T-helper 2 cell treated with Interferon-gamma antibody and Interleukin-4, amounts not matched to agents 100 ng/mL and 5 ng/mL, for 36 hours (primary cell): ENCODE data around the gene STARD3NL. TPM values are rescaled to one million over a fixed set of nuclear protein-coding genes. Genes with fewer than 3 reads are reported as not detected.
"Not testable (repeated sequence)": the region's sequence is repeated elsewhere in the genome, so short reads cannot be mapped to it uniquely, and the experiment has no call there.

Experiments used
- intact Hi-C: fragments of 100-400 bp; cut with micrococcal nuclease; formaldehyde crosslinking; loops from one replicate; pipeline ENCODE4 v1.15.1; 2023
- total RNA-seq: library from RNA; stranded (reverse); gene quantifications from 2 replicates; pipeline ENCODE4 v1.2.3, GENCODE V29; 2022

Gene STARD3NL
- total RNA-seq, 1 donor from 2014 or later = 30.4 TPM

- intact Hi-C loops = not testable (repeated sequence)
Observed at GRCh38 chr7:38262026-38262425, 84.0 kb downstream of the STARD3NL start.

DNA sequence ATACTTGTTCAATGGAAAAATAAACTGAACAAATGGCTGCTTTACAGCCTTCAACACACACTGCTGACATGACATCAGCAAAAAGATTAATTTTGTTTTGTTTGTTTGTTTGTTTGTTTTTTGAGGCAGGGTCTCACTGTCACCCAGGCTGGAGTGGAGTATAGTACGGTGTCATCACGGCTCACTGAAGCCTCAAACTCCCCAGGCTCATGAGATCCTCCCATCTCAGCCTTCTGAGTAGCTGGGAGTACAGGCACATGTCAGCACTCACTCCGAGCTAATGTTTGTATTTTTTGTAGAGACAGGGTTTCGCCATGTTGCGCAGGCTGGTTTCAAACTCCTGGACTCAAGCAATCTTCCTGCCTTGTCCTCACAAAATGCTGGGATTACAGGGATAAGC lies 84.5 kb downstream of the STARD3NL start:
- intact Hi-C loops = no loop called here

DNA sequence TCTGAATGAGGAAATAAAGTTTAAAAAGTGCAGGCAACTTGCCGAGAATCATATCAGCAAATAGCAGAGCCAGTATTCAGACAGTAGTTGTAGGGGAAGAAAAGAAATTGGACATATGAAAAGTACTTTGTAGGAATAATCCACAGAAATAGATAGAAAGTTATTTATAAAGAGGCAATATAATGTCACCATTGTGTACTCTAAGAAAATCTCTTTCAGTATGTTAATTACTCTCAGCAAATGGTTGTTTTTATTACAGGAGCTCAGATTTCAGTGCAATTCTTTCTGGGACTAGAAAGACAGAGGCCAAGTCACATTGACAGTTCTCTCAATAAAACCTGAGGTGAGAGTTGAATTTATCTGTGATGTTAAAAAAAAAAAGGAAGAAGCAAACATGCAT lies 85.2 kb downstream of the STARD3NL start:
- intact Hi-C loops = not testable (repeated sequence)

DNA sequence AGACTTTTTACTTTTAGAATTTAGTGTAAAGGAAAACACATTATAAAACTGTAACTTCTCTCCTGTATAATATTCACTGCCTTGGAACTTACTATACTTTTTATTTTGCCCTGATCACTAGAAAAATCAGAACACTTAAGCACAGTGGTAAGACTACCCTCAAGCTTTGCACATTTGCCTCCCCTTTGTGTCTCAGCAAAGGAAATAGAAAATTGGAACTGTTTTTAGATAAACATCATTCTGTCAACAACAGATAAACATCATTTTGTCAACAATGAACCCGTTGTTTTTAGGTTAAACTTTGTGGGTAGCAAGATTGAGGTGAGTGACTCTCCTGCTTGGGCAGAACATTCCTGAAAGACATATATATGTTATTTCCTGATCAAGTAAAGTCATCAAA lies 86.6 kb downstream of the STARD3NL start:
- intact Hi-C loops = not testable (repeated sequence)

- intact Hi-C loops = not testable (repeated sequence)
Observed at GRCh38 chr7:38265958-38266357, 87.9 kb downstream of the STARD3NL start.

DNA sequence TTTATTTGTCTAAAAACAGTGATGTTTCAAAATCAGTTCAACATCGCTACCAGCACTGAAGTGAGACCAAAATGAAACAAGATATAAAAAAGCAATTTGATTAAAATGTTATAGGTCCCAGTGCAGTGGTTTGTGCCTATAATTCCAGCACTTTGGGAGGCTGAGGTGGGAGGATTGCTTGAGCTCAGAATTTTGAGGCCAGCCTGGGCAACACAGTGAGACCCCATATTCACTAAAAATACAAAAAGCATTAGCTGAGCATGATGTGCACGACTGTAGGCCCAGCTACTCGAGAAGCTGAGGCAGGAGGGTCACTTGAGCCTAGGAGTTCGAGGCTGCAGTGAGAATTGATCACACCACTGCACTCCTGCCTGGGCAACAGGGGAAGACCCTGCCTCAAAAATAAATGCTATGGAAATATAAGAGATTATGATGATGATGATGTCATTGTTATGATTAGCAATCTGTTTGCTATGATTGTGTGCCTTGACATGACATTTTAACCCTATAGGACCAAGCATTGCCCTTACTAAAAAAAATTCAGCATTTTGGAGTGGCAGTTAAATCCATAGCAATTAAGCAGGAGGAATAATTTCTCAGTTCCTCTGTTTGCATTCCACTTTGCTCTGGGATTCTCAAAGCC lies 91.8 kb downstream of the STARD3NL start:
- intact Hi-C loops = not testable (repeated sequence)

DNA sequence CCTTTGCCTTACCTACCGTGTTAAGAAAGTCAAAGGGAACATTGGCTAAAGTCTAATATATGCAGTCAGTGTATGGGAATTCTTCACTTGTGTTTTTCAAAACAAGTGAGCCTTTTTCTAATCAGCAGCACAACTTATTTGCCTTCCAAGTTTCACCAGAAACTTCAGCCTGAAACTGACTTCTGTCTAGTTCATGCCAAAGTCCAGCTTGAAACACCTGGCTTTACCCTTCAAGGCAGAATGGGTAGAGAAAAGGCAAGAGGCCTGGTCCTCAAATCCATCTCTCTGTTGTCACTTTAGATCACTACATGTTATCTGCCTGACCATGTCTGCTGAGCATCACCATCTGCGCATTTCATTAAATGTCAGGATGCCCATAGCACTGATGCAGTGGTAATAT lies 92.4 kb downstream of the STARD3NL start:
- intact Hi-C loops = not testable (repeated sequence)

DNA sequence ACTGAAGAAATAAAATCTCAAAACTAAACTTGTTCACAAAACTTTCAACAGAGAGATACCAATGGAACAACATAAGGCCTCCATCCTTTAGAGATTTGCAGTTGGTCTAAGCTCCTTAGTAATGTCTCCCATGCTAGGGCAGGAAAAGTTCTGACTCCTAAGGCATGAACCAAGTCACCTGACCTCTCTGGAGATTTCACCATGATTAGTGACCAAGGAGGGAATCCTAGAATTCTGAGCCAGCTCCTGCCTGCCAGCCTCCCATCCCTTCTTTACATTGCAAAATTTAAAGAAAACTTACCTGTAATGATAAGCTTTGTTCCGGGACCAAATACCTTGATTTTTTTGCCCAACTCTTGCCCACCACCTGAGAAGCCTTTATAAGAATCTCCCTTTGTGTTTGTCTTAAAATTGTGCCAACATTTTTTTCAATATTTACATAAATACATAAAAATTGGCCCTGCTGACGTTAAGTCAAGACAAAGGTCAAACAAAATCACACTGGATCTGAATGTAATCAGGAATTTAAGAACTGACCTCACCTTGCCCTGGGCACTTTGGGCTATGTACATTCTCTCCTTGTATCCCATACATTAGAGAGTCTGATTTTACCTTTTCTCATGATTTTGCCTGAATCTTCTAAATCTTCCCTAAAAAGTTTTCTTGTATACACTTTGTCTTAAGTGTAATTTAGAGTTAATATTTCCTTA lies 95.4 kb downstream of the STARD3NL start, which contains the start of gene TARP:
Gene TARP (minus strand): TSS at position 351 of the 710 bp plus-strand sequence.
- intact Hi-C loops = no loop called here

DNA sequence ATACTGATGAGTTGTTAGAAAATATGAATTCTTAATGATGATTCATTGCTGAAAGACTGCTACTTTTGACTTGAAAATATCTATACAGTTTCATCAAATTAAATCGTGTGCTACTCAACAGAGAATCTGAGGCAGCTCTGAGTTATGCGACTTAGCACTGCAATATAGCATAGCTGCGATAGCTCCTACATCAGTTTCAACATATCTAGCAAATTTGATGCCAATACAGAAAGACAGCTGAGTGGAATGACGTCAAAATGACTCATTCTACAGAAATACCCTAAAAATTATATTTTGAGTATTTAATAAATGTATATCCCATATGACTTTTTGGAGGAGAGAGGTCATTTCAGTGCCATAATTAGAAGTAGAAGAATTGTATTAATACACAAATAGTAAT lies 96.4 kb downstream of the STARD3NL start:
- intact Hi-C loops = no loop called here

DNA sequence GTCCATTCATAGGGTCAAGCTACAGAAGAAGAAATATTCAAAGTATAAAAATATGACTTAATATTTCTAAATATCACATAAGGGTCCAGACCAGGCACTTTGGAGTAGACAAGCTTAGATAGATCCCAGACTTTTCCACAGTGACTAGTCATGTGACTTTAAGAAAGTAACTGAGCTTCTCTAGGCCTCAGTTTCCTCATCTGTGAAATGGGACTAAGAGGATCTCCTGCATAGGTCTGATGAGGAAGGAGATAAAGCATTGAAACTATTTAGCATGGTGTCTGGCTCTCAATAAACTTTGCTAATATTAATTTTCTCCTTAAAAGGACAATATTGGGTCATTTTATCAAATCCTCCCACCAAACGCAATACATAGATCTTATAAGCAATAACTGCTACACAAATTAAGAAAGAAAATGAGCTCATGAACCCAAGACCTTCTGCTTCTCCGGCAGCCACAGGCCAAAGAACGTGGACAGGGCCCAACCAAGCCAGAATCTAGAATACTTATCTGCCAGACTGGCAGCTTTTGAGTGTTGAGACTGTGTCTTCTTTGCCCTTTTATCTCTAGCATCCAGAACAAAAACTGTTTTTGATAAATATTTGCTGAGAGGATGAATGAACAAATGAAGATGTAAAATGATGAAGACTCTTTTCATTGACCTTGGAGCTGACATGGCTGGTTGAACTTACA lies 97.0 kb downstream of the STARD3NL start:
- intact Hi-C loops = no loop called here

- intact Hi-C loops = no loop called here
Observed at GRCh38 chr7:38276096-38276877, 98.2 kb downstream of the STARD3NL start.

GRCh38 chr7:38280000-38280399 lies 102.0 kb downstream of the STARD3NL start:
- intact Hi-C loops = no loop called here
